ENCODE results near the gene SLC66A2.

Gene SLC66A2

GRCh38 chr18:79942786-79943607 lies 8.5 kb downstream of the SLC66A2 start:
- Histone ChIP-seq H3K79me2 (ENCODE audit: insufficient read depth, low read length) (peaks cover 11% of the 10 kb centered on the region; the same call in 1 of the 2 replicates), H3K36me3 (ENCODE audit: low read length) (no peaks in the 10 kb centered on the region), H3K27me3 (ENCODE audit: low read length) (no peaks in the 10 kb centered on the region), H3F3A (ENCODE audit: insufficient read depth) (no peaks in the 10 kb centered on the region), H3K27ac (ENCODE audit: low read depth, low read length) (no peak overlapping the region), H3K9me3 (ENCODE audit: insufficient read depth, low read length) (no peaks in the 10 kb centered on the region), H3K9me2 (replicated peaks; ENCODE audit: insufficient read depth, low read length) (no peaks in the 10 kb centered on the region), H3K4me3 (ENCODE audit: insufficient read depth, low read length, poor library complexity, severe bottlenecking) (no peak overlapping the region), H3K4me2 (ENCODE audit: low read depth, low read length, poor library complexity, severe bottlenecking) (no peak overlapping the region), H2AFZ (ENCODE audit: low read depth, low read length, severe bottlenecking) (no peak overlapping the region), H4K20me1 (ENCODE audit: low read depth, low read length) (no peaks in the 10 kb centered on the region), H3K9ac (ENCODE audit: low read length) (no peak overlapping the region)
- TF ChIP-seq CTCF (IDR thresholded peaks at IDR 0.05; ENCODE audit: insufficient read depth, low read length, poor library complexity, severe bottlenecking) (no peak), EZH2phosphoT487 (conservative IDR thresholded peaks at IDR 0.05; ENCODE audit: low read length) (no peak)

- H3K36me3 ChIP-seq (ENCODE audit: low read length) = no peaks in the 10 kb centered on the region
- no peak overlapping the region for H3K9ac ChIP-seq (ENCODE audit: low read length)
- no peaks in the 10 kb centered on the region for H3K27me3 ChIP-seq (ENCODE audit: low read length)
- no peaks in the 10 kb centered on the region for H4K20me1 ChIP-seq (ENCODE audit: low read depth, low read length)
- H3K9me3 ChIP-seq (ENCODE audit: insufficient read depth, low read length) = no peaks in the 10 kb centered on the region
- H3F3A ChIP-seq (ENCODE audit: insufficient read depth) = no peaks in the 10 kb centered on the region
- H3K4me2 ChIP-seq (ENCODE audit: low read depth, low read length, poor library complexity, severe bottlenecking) = no peak overlapping the region
- H3K27ac ChIP-seq (ENCODE audit: low read depth, low read length) = no peak overlapping the region
- H2AFZ ChIP-seq (ENCODE audit: low read depth, low read length, severe bottlenecking) = no peak overlapping the region
- peaks cover 18% of the 10 kb centered on the region; the same call in 1 of the 2 replicates for H3K79me2 ChIP-seq (ENCODE audit: insufficient read depth, low read length)
- H3K4me3 ChIP-seq (ENCODE audit: insufficient read depth, low read length, poor library complexity, severe bottlenecking) = no peak overlapping the region
- TF ChIP-seq EZH2phosphoT487 (conservative IDR thresholded peaks at IDR 0.05; ENCODE audit: low read length) (no peak), CTCF (IDR thresholded peaks at IDR 0.05; ENCODE audit: insufficient read depth, low read length, poor library complexity, severe bottlenecking) (no peak)
- no peaks in the 10 kb centered on the region for H3K9me2 ChIP-seq (replicated peaks; ENCODE audit: insufficient read depth, low read length)
Measured at GRCh38 chr18:79942211-79942610, 9.2 kb downstream of the SLC66A2 start.

- Histone ChIP-seq H3K4me3 (ENCODE audit: insufficient read depth, low read length, poor library complexity, severe bottlenecking) (no peak overlapping the region), H3K36me3 (ENCODE audit: low read length) (no peaks in the 10 kb centered on the region), H3K9me2 (replicated peaks; ENCODE audit: insufficient read depth, low read length) (no peaks in the 10 kb centered on the region), H3K27me3 (ENCODE audit: low read length) (no peaks in the 10 kb centered on the region), H2AFZ (ENCODE audit: low read depth, low read length, severe bottlenecking) (no peak overlapping the region), H3K27ac (ENCODE audit: low read depth, low read length) (no peak overlapping the region), H3K4me2 (ENCODE audit: low read depth, low read length, poor library complexity, severe bottlenecking) (no peak overlapping the region), H3K79me2 (ENCODE audit: insufficient read depth, low read length) (peaks cover 21% of the 10 kb centered on the region; the same call in 1 of the 2 replicates), H3K9ac (ENCODE audit: low read length) (no peak overlapping the region), H3F3A (ENCODE audit: insufficient read depth) (no peaks in the 10 kb centered on the region), H3K9me3 (ENCODE audit: insufficient read depth, low read length) (no peaks in the 10 kb centered on the region), H4K20me1 (ENCODE audit: low read depth, low read length) (no peaks in the 10 kb centered on the region)
- TF ChIP-seq CTCF (IDR thresholded peaks at IDR 0.05; ENCODE audit: insufficient read depth, low read length, poor library complexity, severe bottlenecking) (no peak), EZH2phosphoT487 (conservative IDR thresholded peaks at IDR 0.05; ENCODE audit: low read length) (no peak)
Measured at GRCh38 chr18:79941473-79942119, 9.9 kb downstream of the SLC66A2 start.

Measured in SU-DHL-6 (cell line).